HG03575 (cell line): ENCODE results near the gene CASKIN1.

Experiments used
- ATAC-seq: cut with Tn5 transposase; IDR thresholded peaks from one replicate; pipeline ENCODE4 v1.9.1; 2021; ENCODE audit not compliant: unreplicated experiment, insufficient number of reproducible peaks, low FRiP score; ENCODE audit errors: extremely low read depth

The CASKIN1 gene

GRCh38 chr16:2196981-2197511 lies 641 bp upstream of the CASKIN1 start:
- no peak for ATAC-seq

DNA sequence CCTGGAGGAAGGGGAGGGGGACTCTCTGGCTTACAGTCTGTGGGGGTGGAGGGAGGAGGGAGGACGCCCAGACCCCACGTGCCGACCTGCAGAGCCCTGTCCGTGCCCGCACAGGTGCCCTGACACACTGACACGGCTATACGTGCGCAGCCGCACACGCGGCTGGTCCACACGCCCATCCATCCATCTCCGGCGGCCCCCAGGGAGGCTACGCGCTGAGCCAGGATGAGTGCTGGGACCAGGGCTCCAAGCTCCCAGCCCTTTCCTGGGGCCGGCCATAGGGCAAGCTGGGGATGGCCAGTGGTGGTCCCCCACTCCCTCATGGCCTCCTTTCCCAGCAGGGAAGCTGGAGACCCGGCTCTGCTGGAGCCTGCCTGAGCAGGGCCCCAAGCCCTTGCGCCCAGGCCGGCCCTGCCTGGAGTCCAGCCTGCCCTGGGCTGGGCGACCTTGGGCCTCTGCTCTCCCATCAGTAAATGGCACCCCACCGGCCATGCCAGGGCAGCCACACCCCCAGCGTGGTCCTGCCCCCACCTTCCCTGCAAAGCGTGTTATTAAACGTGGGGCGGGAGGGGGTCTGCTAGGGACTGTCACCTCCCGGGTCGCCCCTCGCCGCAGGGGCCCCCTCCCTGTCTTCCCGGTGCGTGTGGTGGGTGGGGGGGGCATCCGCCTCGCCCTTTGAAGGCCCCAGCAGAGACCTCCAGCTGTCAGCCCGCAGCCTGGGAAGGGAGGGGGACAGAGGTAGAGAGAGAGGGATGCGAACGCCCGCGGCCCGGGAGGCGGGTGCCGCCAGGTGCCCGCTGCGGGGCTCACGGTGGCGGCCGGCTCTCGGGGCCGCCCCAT lies 863 bp downstream of the CASKIN1 start:
- no peak for ATAC-seq

GRCh38 chr16:2194852-2195321 lies 1.5 kb downstream of the CASKIN1 start:
- ATAC-seq, result no peak

- no peak for ATAC-seq
These were observed 2.1 kb downstream of the CASKIN1 start for GRCh38 chr16:2194166-2194834.

DNA sequence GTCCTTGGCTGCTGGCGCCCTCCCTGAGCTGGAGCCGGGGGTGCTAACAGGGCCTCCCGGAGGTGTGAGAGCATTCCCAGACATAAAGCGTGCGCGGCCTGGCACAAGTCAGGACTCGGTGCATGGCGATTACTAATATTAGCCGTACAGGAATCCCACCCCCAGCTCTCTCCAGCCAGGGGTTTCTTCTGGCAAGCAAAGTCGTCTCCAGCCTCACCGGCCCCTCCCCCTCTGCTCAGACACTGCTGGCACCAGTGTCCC lies 5.0 kb downstream of the CASKIN1 start:
- no peak for ATAC-seq

DNA sequence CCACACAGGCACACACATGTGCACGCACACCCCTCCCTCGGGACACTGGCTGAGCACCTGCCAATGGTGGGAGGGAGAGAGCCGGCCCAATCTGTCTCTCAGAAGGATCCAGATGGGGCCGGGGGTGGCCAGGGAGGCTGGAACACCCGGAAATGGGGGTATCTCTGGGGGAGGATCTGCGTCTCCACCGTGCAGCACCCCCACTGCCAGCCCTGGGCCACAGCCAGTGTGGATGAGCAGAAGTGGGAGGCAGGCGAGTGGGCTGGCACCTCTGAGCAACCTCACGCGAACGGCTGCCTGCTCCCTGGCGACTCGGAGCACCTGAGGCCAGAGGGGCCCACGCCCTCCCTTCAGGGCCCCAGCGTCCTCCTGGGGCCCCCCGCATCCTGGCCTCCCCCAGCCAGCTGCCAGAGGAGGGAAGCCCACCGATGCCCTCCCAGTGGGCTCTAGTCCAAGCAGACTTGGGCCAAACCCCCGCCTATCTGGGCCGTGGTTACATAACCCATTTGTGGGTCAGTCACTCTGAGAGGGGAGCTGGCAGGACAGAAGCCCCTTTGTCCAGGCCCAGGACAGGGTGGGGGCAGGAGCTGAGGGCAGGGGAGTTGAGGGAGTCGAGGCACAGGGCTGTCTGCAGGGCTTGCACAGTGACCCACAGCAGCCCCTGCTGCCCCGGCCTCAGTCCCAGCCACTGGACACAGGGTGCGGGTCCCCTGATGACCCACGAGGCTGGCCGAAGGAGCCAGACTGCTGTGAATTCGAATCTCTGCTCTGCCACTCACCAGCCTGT lies 5.6 kb downstream of the CASKIN1 start:
- no peak for ATAC-seq

GRCh38 chr16:2190002-2190658 lies 6.3 kb downstream of the CASKIN1 start:
- ATAC-seq, result no peak

DNA sequence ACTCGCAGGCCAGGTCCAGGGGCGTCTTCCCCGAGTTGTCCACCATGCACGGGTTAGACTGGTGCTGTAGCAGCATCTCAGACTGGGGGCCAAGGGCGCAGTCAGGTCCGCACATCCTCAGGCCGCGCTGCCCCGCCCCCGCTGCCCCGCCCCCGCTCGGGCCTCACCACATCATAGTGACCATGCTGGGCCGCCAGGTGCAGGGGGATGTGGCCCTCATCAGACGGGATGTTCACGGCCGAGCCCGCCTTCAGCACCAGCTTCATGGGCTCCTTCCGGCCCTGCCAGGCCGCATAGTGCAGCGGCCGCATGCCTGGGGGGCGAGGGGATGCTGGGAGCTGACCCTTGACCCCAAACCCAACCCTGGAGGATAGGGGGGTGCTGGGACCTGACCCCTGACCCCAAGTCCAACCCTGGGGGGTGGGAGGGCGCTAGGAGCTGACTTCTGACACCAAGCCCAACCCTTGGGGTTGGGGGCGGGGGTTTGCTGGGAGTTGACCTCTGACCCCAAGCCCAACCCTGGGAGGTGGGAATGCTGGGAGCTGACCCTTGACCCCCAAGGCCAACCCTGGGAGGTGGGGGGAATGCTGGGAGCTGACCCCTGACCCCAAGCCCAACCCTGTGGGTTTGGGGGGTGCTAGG lies 7.0 kb downstream of the CASKIN1 start:
- ATAC-seq, result no peak

- no peak for ATAC-seq
These were observed 8.0 kb downstream of the CASKIN1 start for GRCh38 chr16:2188395-2188794.

GRCh38 chr16:2187212-2187611 lies 9.2 kb downstream of the CASKIN1 start:
- ATAC-seq, result no peak

DNA sequence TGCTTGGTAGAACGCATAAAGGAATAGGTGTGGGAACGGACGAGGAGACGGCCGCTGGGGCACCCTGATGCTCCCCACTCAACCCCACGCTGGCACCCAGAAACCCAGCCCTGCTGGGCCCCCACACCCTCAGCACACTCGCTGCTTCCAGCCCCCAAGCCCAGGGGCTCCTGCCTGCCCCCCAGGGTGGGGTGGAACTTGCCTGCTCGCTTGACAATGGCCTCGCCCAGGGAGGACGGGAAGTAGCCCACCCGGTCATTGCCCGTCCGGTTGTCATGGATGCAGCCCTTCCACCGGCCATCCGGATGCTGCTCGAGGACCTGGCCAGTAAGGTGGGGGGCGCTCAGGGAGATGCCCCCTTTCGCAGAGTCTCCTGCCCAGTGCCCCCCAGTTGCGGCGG lies 9.9 kb downstream of the CASKIN1 start:
- ATAC-seq, result no peak

- ATAC-seq, result no peak
These were observed 10.3 kb downstream of the CASKIN1 start for GRCh38 chr16:2186064-2186463.

GRCh38 chr16:2184962-2185361 lies 11.4 kb downstream of the CASKIN1 start:
- ATAC-seq, result no peak

GRCh38 chr16:2184346-2184745 lies 12.1 kb downstream of the CASKIN1 start:
- no peak for ATAC-seq

DNA sequence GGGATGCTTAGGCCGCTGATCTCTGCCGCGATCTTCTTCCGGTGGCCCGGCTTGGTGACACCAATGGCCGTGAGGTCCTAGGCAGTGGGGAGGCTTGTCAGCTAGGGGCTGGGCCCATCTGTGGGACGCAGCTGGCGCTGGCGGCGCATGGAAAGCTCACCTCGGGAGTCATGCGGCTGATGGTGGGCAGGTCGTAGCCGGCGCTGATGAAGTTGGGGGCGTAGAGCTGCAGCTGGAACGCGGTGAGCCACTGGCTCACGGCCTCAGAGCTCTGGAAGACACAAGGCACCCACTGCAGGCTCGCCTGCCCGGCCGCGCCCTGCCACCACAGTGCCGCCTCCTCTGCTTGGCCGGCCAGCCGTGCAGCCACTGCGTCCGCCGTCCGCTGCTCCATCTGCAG lies 12.7 kb downstream of the CASKIN1 start:
- no peak for ATAC-seq

- no peak for ATAC-seq
These were observed 14.5 kb downstream of the CASKIN1 start for GRCh38 chr16:2181952-2182351.

DNA sequence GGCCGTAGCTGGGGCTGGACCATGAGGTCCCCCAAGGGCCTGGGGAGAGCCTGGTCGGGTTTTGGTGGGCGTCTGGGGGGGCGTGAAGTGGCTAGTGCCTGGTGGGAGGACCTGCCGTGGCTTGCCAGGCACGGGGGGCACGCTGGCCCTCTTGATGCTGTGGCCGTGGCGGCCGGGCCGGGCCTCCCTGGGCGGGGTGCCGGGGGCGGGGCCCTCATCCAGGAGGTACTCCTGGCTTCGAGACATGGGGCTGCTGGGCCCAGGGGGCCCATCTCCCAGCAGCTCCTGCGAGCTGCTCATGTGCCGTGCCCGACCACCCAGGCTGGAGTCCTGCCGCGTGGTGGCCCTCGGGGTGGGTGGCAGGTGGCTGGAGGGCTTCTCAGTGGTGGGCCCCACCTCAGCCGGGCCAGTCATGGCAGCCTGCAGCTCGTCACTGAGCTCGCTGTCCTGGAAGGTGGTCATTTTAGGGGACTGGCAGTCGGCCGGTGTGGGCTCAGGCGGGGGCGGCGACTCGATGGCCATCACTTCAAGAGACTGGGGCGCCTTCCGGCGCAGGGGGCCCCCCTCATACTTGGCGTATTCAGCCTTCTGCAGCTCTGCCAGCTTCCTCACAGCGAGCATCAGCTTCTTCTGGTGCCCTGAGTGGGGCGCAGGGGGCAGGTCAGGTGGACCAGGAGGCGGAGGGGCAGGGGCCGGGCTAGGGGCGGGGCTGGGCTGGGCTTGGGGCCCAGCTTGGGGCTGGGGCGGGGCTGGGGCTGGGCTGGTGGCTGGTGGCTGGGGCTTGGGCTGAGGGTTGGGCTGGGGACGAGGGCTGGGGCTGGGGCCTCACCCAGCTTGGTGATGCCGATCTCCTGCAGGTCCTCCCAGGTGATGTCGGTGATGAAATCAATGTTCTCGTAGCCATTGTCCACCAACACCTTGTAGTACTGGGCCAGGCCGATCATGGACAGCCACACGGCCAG lies 15.2 kb downstream of the CASKIN1 start:
- ATAC-seq, result no peak

DNA sequence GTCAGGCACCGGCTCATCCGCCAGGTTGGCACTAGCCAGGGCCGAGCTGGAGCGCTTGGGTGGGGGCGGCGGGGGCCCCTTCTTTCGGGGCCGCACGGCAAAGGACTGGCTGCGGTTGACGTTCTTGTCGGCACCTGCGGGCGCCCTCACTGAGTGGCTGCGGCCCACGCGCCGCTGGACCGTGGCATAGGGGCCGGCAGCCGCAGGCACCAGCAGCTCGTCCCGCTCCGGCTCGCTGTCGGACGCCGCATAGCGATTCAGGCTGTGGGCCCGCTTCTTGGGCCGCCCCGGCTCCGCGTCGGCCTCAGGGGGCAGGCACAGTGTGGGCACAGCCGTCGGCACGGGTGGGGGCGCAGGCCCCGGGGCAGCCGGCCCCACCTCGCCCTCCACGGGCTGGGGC lies 15.9 kb downstream of the CASKIN1 start:
- no peak for ATAC-seq
